AG04450 (cell line): ENCODE data around the gene UBALD1. TPM values are rescaled to one million over a fixed set of nuclear protein-coding genes. Genes with fewer than 3 reads are reported as not detected.
A peak's percentile ranks its signal among the peaks of the same experiment; 100 is the strongest.

Experiments
- CTCF ChIA-PET: fragments of 300-600, 350-600 bp; formaldehyde crosslinking; extraction: SDS; loops from one replicate; lab custom pipeline; 2022; ENCODE audit warnings: antibody characterized with exemption, inconsistent platforms; lab: Charles Lee
- POLR2A ChIA-PET: fragments of 350-600 bp; formaldehyde crosslinking; extraction: SDS; loops from one replicate; lab custom pipeline; 2021; ENCODE audit warnings: antibody characterized with exemption, inconsistent platforms; lab: Yijun Ruan, JAX
- DNase-seq: peaks from one replicate; pipeline ENCODE4 v3.0.0-alpha.2; 2011; ENCODE audit warnings: low read depth, low spot score
- H3K27ac ChIP-seq: one replicate; pipeline ENCODE4 v1.5.1; 2012; ENCODE audit warnings: low read depth, low read length, control low read depth
- H3K27me3 ChIP-seq: one replicate; pipeline ENCODE4 v1.6.0; 2012; ENCODE audit warnings: low read length; ENCODE audit not compliant: control insufficient read depth, insufficient read depth
- H3K4me3 ChIP-seq: 2 replicates; pipeline ENCODE4 v1.5.1; 2011; ENCODE audit warnings: mild to moderate bottlenecking, low read depth, low read length, control low read depth
- H3K9me3 ChIP-seq: 2 replicates; pipeline ENCODE4 v1.5.1; 2012; ENCODE audit warnings: low read length; ENCODE audit not compliant: control insufficient read depth, insufficient read depth
- polyA plus RNA-seq: library from polyadenylated mRNA; depleted of rRNA; stranded (reverse); fragments of >200 nt; gene quantifications from 2 replicates; pipeline ENCODE4 v1.2.3, GENCODE V29; 2011
- TF ChIP-seq, protein P1 (sequence below): IDR thresholded peaks from 2 replicates; pipeline ENCODE4 v1.5.1; 2011; ENCODE audit warnings: low read depth, low read length, control low read depth, inconsistent platforms

UBALD1 gene
- polyA plus RNA-seq, 1 experiment: 4.1 TPM

DNA sequence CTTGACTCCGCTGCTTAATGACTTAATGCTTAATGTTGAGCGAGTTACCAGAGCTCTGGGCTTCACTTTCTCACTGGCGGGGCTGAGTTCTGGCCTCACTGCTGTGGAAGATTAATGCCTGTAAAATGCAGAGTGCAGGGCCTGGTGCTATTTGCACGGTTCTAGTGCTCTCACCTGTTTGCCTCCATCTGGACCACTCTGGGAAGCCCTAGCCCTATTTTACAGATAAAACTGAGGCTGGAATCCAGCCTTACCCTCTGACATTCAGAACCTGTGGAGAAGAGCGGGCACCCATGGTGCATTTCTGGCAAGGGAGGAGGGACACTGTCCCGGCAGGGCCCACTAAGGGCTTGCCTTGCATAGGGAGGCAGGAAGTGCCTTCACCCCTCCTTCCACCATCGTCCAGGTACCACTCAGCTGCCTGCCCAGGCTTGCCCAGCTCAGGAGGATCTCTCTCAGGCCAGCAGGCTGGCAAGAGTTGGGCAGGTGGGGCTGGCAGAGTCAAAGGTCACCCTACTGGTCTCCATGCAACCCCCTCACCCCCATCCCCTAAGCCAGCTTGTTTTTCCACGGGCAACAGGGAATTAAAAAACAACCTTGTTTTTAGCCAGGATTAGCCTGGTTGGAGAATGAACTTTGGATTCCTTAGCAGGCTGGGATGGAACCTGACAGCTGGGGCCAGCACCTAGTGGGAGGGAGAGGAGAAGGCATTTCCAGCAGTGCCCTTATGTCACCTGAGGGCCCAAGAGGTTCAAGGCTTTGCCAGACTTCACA, 4.1 kb upstream of the UBALD1 start:
- Histone ChIP-seq H3K27ac (no peak overlapping the region), H3K27me3 (no peaks in the 10 kb centered on the region), H3K4me3 (no peak overlapping the region), H3K9me3 (peaks cover 9% of the 10 kb centered on the region; the same call in 1 of the 2 replicates)
- CTCF ChIA-PET: no interaction called here
- no peak for DNase-seq
- TF ChIP-seq, protein P1, sequence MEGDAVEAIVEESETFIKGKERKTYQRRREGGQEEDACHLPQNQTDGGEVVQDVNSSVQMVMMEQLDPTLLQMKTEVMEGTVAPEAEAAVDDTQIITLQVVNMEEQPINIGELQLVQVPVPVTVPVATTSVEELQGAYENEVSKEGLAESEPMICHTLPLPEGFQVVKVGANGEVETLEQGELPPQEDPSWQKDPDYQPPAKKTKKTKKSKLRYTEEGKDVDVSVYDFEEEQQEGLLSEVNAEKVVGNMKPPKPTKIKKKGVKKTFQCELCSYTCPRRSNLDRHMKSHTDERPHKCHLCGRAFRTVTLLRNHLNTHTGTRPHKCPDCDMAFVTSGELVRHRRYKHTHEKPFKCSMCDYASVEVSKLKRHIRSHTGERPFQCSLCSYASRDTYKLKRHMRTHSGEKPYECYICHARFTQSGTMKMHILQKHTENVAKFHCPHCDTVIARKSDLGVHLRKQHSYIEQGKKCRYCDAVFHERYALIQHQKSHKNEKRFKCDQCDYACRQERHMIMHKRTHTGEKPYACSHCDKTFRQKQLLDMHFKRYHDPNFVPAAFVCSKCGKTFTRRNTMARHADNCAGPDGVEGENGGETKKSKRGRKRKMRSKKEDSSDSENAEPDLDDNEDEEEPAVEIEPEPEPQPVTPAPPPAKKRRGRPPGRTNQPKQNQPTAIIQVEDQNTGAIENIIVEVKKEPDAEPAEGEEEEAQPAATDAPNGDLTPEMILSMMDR: no peak
- POLR2A ChIA-PET: no interaction called here

DNA sequence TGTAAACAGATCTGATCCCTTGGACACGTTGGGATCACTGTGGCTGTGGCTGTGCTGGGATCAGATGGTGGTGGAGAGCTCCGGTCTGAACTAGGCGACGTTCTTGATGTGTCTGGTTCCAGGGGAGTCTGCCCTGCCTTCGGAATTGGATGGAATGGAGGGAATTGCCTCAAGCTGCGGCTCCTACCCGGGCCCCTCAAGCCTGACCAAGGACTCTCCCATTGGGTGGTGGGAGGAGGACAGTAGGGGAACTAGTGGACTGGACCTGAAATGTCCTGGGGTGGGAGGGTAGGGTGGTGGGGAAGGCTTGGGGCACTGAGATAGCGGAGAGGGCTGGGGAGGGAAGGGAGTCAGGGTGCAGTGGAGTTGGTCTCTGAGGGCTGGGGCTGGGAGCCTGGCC, 3.2 kb upstream of the UBALD1 start:
- ChIA-PET CTCF (no interaction called here), POLR2A (interaction anchor here (0.7 kb wide), 1 partner anchor 17 kb away, joined by 3 read pairs; no protein-coding TSS in a partner anchor)
- no peak overlapping the region for H3K4me3 ChIP-seq
- peaks cover 9% of the 10 kb centered on the region; the same call in 1 of the 2 replicates for H3K9me3 ChIP-seq
- no peak for DNase-seq
- no peak overlapping the region for H3K27ac ChIP-seq
- no peaks in the 10 kb centered on the region for H3K27me3 ChIP-seq
- TF ChIP-seq, protein P1: no peak

DNA sequence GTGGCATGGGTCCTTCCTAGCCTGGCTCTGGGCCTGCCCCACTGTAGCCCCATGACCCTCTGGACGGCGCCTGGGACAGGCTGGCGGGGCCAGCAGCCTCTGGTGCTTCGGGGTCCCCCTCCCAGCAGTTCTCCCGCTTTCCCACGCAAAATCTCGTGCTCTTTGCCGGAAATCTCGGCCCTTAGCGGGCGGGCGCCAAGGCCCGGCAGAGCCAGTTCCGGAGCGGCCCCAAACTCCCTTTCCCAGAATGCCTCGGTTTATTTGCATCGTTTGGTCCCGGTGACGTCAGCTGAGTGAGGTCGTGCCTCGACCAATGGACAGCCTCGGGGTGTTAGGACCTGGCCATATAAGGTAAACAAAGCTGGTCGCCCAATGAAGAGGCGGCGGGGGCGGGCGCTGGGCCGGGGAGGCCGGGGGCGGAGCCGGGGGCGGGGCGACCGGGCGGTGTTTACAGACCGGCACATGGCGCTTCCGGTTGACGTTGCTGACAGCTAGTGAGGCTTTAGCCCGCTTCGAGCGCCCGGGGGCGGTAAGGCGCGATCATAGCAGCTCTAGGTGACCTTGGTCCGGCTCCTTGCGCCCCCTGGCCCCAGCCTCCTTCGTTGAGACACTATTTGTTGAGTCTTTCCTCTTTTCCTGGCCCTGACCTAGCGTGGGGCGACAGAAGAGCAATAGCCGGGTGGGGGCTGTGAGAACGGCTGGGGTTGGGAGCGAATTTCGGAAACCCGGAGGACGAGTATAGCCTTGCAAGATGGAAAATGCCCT, 1.5 kb upstream of the UBALD1 start:
- peak overlapping the region; percentile 97 for H3K27ac ChIP-seq
- peak; percentile 99 for DNase-seq
- TF ChIP-seq, protein P1: peak; percentile 39
- peaks cover 9% of the 10 kb centered on the region; the same call in 1 of the 2 replicates for H3K9me3 ChIP-seq
- ChIA-PET POLR2A (interaction anchor here (0.7 to 1.3 kb wide), 7 partner anchors 8 to 655 kb away, joined by 3 to 6 read pairs (median 3); no protein-coding TSS in a partner anchor), CTCF (interaction anchor here (0.7 kb wide), 2 partner anchors 110 to 126 kb away, joined by 3 to 4 read pairs; no protein-coding TSS in a partner anchor)
- peak overlapping the region; percentile 68 for H3K4me3 ChIP-seq
- no peaks in the 10 kb centered on the region for H3K27me3 ChIP-seq

DNA sequence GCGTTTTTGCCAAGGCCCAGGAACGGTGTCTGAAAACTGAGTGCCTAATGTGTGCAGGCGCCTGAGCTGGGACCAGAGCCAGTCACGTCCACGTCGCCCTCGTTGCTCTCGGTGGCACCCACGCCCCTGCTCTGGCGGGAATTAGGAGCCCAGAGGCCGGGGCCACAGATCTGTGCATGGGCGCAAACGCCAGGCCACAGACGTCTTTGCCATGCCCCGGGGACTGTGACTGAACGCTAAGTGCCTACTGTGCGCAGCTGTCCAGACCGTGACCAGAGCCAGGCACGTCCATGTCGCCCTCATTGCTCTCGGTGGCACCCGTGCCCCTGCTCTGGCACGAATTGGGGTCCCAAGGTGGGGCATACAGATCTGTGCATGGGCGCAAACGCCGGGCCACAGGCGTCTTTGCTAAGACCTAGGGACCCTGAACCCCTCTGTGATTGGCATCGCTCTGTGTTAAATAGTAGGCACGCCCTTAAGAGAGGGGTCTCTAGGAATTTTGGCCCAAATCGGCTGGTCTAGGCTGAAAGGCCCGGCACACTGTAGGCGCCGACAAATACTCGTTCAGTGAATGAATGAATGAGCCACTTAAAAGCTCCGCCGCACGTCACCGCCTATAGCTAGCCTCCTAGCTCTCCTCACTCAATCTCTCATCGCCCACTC, 827 bp upstream of the UBALD1 start:
- no peak for DNase-seq
- POLR2A ChIA-PET: interaction anchor here (0.7 to 1.3 kb wide), 4 partner anchors 9 to 654 kb away, joined by 3 to 6 read pairs (median 4); no protein-coding TSS in a partner anchor
- Histone ChIP-seq H3K27me3 (no peaks in the 10 kb centered on the region), H3K9me3 (peaks cover 9% of the 10 kb centered on the region; the same call in 1 of the 2 replicates), H3K27ac (peak overlapping the region; percentile 85), H3K4me3 (peak overlapping the region; percentile 53; the same call in 1 of the 2 replicates)
- TF ChIP-seq, protein P1: no peak
- CTCF ChIA-PET: interaction anchor here (0.7 kb wide), 2 partner anchors 110 to 125 kb away, joined by 3 to 4 read pairs; no protein-coding TSS in a partner anchor
